GM13976 (cell line): ENCODE measurements around the gene PGM1.
"Not testable (repeated sequence)": the region's sequence is repeated elsewhere in the genome, so short reads cannot be mapped to it uniquely, and the experiment has no call there.

ENCODE experiments used
- DNase-seq: peaks from one replicate; pipeline ENCODE4 v3.0.0; 2012; ENCODE audit warnings: low spot score
- CTCF ChIP-seq: IDR thresholded peaks from 2 replicates; pipeline ENCODE4 v1.5.1; 2012; ENCODE audit warnings: borderline replicate concordance, mild to moderate bottlenecking; ENCODE audit not compliant: insufficient read depth; ENCODE audit errors: extremely low read depth, missing control alignments, control extremely low read depth
- in situ Hi-C: fragments of 300-500 bp; cut with MboI; formaldehyde crosslinking; loops from one replicate; pipeline ENCODE4 v1.12.0; 2022; ENCODE audit warnings: low sequenced_read_pairs, mixed read lengths, inconsistent platforms; ENCODE audit not compliant: unreplicated experiment

PGM1 gene

GRCh38 chr1:63575340-63575826, 17.8 kb upstream of the PGM1 start:
- no peak for DNase-seq
- in situ Hi-C loops, result no loop called here

GRCh38 chr1:63586326-63586725, 6.9 kb upstream of the PGM1 start:
- DNase-seq, in situ Hi-C loops: not testable (repeated sequence)

More at GRCh38 chr1:63575340-63575826, 17.8 kb upstream of the PGM1 start:
- peak; percentile 17 for TF ChIP-seq CTCF

- TF ChIP-seq CTCF, result no peak
- in situ Hi-C loops, result no loop called here
- DNase-seq, result no peak
Measured at GRCh38 chr1:63590166-63590560, 3.0 kb upstream of the PGM1 start.

- no peak for TF ChIP-seq CTCF
- in situ Hi-C loops, result no loop called here
- DNase-seq, result no peak
Measured at GRCh38 chr1:63592536-63593302, 492 bp upstream of the PGM1 start.

- in situ Hi-C loops, result no loop called here
- TF ChIP-seq CTCF, result no peak
- peak; percentile 69 for DNase-seq
Measured at GRCh38 chr1:63593886-63594605, 835 bp downstream of the PGM1 start.

GRCh38 chr1:63595435-63595834, 2.2 kb downstream of the PGM1 start:
- in situ Hi-C loops, result no loop called here
- no peak for TF ChIP-seq CTCF
- DNase-seq, result no peak

GRCh38 chr1:63599799-63600198, 6.6 kb downstream of the PGM1 start:
- DNase-seq, result no peak
- in situ Hi-C loops, result loop anchor here (25.0 kb wide), 2 partner anchors 538 to 638 kb away; no protein-coding TSS in a partner anchor
- no peak for TF ChIP-seq CTCF
